ENCODE results near the gene LATS2. TPM values are rescaled to one million over a fixed set of nuclear protein-coding genes. Genes with fewer than 3 reads are reported as not detected.

LATS2 gene
- total and polyA plus RNA-seq, 11 donors: 7.8 to 35.6 (median 25.8) TPM

GRCh38 chr13:21045100-21045499, 16.3 kb downstream of the LATS2 start:
- Histone ChIP-seq H3K27ac (peak overlapping the region in 8 of 12 donors; percentile 4 to 77 (median 58)), H3K36me3 (peaks cover 0 to 37% (median 11%) of the 10 kb centered on the region in 9 donors), H3K4me1 (peaks cover 0 to 94% (median 75%) of the 10 kb centered on the region in 12 donors), H3K9me3 (no peaks in the 10 kb centered on the region), H3K4me3 (peak overlapping the region in 4 of 12 donors; percentile 1 to 36 (median 16)), H3K27me3 (no peaks in the 10 kb centered on the region)
- no peak for TF ChIP-seq CTCF (IDR thresholded peaks at IDR 0.05)
- ATAC-seq: no peak
- 67 to 76% (median 74%) methylated on average over 5 of the region's 5 CpGs for WGBS, 4 donors
- intact Hi-C loops (cut with DNase I): loop anchor here in 1 of 10 donors (10.0 kb wide), 1 partner anchor 60 kb away; no protein-coding TSS in a partner anchor
- no peak for DNase-seq

- TF ChIP-seq CTCF (IDR thresholded peaks at IDR 0.05) (no peak), POLR2A (IDR thresholded peaks at IDR 0.05) (no peak)
- H3K36me3 ChIP-seq: peaks cover 0 to 43% (median 11%) of the 10 kb centered on the region in 9 donors
- ATAC-seq: peak; percentile 57 to 88 (median 75)
- WGBS, 4 donors: 25 to 38% (median 30%) methylated on average over 2 of the region's 2 CpGs
- no peak for DNase-seq
- peak overlapping the region in 2 of 12 donors; percentile 20 to 33 for H3K4me3 ChIP-seq
- no peaks in the 10 kb centered on the region for H3K9me3 ChIP-seq
- peaks cover 0 to 94% (median 78%) of the 10 kb centered on the region in 12 donors for H3K4me1 ChIP-seq
- peak overlapping the region in 11 of 12 donors; percentile 4 to 77 (median 51) for H3K27ac ChIP-seq
- no peaks in the 10 kb centered on the region for H3K27me3 ChIP-seq
- intact Hi-C loops (cut with DNase I): loop anchor here in 2 of 10 donors (5.0 to 10.0 kb wide), 2 partner anchors 42 to 59 kb away; no protein-coding TSS in a partner anchor
Observed at GRCh38 chr13:21043898-21044297, 17.5 kb downstream of the LATS2 start.

- Histone ChIP-seq H3K36me3 (peaks cover 0 to 40% (median 9%) of the 10 kb centered on the region in 9 donors), H3K4me3 (no peak overlapping the region), H3K9me3 (no peaks in the 10 kb centered on the region), H3K27me3 (no peaks in the 10 kb centered on the region), H3K27ac (peak overlapping the region in 7 of 12 donors; percentile 12 to 77 (median 35)), H3K4me1 (peaks cover 4 to 89% (median 71%) of the 10 kb centered on the region in 12 donors)
- ATAC-seq (no peak), DNase-seq (no peak)
- intact Hi-C loops (cut with DNase I): loop anchor here in 2 of 10 donors (2.0 to 10.0 kb wide), 3 partner anchors 19 to 55 kb away; no protein-coding TSS in a partner anchor
- 81 to 86% (median 84%) methylated on average over 15 of the region's 15 CpGs for WGBS, 4 donors
- TF ChIP-seq POLR2A (IDR thresholded peaks at IDR 0.05): no peak
- no peak for TF ChIP-seq CTCF (IDR thresholded peaks at IDR 0.05)
Observed at GRCh38 chr13:21040120-21040826, 21.1 kb downstream of the LATS2 start.

GRCh38 chr13:21039097-21039800, 22.1 kb downstream of the LATS2 start:
- Histone ChIP-seq H3K27me3 (no peaks in the 10 kb centered on the region), H3K9me3 (no peaks in the 10 kb centered on the region), H3K27ac (peak overlapping the region in 11 of 12 donors; percentile 1 to 77 (median 26)), H3K4me1 (peaks cover 12 to 89% (median 78%) of the 10 kb centered on the region in 12 donors), H3K4me3 (no peak overlapping the region), H3K36me3 (peaks cover 0 to 31% (median 3%) of the 10 kb centered on the region in 9 donors)
- WGBS, 4 donors: 23 to 38% (median 30%) methylated on average over 6 of the region's 6 CpGs
- ATAC-seq: no peak
- no peak for DNase-seq
- TF ChIP-seq POLR2A (IDR thresholded peaks at IDR 0.05): no peak
- intact Hi-C loops (cut with DNase I): loop anchor here in 1 of 10 donors (10.0 kb wide), 1 partner anchor 96 kb away; no protein-coding TSS in a partner anchor
